ENCODE data around the gene SNX14.
A peak's percentile ranks its signal among the peaks of the same experiment; 100 is the strongest.
"Not testable (repeated sequence)": the region's sequence is repeated elsewhere in the genome, so short reads cannot be mapped to it uniquely, and the experiment has no call there.

Gene SNX14, protein sequence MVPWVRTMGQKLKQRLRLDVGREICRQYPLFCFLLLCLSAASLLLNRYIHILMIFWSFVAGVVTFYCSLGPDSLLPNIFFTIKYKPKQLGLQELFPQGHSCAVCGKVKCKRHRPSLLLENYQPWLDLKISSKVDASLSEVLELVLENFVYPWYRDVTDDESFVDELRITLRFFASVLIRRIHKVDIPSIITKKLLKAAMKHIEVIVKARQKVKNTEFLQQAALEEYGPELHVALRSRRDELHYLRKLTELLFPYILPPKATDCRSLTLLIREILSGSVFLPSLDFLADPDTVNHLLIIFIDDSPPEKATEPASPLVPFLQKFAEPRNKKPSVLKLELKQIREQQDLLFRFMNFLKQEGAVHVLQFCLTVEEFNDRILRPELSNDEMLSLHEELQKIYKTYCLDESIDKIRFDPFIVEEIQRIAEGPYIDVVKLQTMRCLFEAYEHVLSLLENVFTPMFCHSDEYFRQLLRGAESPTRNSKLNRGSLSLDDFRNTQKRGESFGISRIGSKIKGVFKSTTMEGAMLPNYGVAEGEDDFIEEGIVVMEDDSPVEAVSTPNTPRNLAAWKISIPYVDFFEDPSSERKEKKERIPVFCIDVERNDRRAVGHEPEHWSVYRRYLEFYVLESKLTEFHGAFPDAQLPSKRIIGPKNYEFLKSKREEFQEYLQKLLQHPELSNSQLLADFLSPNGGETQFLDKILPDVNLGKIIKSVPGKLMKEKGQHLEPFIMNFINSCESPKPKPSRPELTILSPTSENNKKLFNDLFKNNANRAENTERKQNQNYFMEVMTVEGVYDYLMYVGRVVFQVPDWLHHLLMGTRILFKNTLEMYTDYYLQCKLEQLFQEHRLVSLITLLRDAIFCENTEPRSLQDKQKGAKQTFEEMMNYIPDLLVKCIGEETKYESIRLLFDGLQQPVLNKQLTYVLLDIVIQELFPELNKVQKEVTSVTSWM

GRCh38 chr6:85593438-85594196, at the start of gene SNX14:
Gene SNX14 (minus strand): TSS chr6:85593858. CDS start chr6:85593718, 140 bp downstream.
- DNase-seq, result peak; percentile 88

- peak; percentile 98 for DNase-seq
These were observed 49.3 kb upstream of the SNX14 start, which contains the start of gene SYNCRIP for GRCh38 chr6:85642774-85643536. Gene SYNCRIP (minus strand): TSS chr6:85642886. CDS start chr6:85641439, 1,447 bp downstream.

- peak; percentile 31 for DNase-seq
These were observed 48.5 kb upstream of the SNX14 start for GRCh38 chr6:85641897-85642773.

GRCh38 chr6:85641522-85641896, 47.9 kb upstream of the SNX14 start:
- peak; percentile 43 for DNase-seq

GRCh38 chr6:85640821-85641220, 47.2 kb upstream of the SNX14 start:
- peak; percentile 8 for DNase-seq

- DNase-seq, result peak; percentile 5
These were observed 43.9 kb upstream of the SNX14 start for GRCh38 chr6:85637579-85637978.

DNA sequence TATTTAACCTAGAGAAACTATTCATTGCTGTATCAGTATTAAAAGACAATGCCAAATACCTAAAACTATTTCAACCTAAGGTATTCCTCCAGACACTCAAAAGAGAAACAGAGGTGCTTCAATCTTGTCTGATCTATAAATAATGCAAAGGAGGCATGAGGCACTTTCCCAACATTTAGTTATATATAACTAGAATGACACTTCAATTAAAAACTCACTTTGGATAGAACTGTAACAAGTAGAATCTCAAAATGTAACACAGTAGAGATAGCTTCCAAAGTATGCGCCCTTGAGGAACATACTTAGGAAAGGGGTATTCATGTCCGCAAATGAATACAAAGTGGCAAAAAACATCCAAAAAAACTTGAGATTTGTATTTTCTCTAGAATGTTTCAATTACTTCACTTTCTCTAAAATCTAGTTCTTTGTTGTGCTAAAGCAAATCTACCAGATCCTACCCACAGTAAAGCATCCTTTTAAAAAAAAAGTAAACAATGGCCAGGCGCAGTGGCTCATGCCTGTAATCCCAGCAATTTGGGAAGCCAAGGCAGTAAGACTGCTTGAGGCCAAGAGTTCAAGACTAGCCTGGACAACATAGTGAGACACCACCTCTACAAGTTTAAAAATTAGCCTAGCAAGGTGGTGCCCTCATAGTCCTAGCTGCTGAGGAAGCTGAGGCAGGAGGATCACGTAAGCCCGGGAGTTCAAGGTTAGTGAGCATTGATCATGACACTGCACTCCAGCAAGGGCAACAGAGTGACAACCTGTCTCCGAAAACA, 38.7 kb upstream of the SNX14 start:
- DNase-seq, result no peak

DNA sequence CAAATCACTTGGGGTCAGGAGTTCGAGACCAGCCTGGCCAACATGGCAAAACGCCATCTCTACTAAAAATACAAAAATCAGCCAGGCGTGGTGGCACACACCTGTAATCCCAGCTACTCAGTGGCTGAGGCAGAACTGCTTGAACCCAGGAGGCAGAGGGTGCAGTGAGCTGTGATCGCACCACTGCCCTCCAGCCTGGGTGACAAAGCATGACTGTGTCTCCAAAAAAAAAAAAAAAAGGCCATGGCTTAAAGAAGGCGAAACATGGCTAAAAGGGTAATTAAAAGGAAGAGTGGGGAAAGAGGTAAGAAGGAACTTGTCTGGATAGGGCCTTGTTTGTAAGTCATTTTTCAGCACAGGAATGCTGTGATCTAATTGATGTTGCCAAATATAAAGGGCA, 37.5 kb upstream of the SNX14 start:
- not testable (repeated sequence) for DNase-seq

GRCh38 chr6:85628353-85628752, 34.7 kb upstream of the SNX14 start:
- no peak for DNase-seq

DNA sequence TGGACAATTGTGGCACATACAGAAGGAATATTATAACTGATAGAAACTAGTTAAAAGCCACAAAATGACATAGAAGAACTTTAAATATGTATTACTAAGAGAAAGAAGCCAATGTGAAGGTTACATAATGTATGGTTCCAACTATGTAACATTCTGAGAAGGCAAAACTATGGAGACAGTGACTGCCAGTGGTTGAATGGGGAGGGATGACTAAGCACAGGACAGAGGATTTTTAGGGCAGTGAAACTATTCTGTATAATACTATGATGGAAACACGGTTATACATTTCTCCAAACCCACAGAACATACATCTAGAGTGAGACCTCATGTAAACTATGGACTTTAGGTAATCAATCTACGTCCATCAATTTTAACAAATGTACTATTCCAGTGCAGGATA, 26.6 kb upstream of the SNX14 start:
- no peak for DNase-seq

- DNase-seq, result no peak
These were observed 21.1 kb upstream of the SNX14 start for GRCh38 chr6:85614780-85615179.

- no peak for DNase-seq
These were observed 19.2 kb upstream of the SNX14 start for GRCh38 chr6:85612690-85613474.

DNA sequence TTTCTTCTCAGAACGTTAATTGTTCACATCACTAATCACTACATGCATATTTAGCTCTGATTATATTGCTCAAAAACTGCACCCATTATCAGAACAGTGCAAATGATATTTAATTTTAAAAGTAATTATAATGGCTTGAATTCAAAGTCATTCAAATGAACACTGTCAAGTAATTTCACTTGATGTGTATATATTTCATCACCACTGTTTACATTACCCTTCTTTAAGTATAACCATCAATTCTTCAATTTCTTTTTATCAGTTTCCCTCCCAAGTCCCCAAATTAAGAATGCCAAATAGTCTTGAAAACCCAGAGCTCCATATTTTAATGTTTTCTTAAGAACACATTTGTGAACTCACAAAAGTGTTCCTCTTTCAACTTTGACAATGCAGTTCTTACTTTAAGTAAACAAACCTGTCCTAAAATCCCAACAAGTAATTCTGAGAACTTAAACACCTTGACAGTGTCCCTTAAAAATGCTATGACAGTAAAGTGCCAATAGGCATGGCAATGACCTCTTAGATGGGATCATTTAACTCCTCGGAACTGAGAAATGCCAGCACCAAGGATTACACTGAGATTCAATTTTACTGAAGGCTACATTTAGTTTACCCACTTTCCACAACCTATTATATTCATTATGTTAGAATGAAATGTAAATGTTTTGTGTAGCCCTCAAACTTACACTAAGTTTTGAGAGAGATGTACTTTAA, 16.7 kb upstream of the SNX14 start:
- DNase-seq, result no peak

DNA sequence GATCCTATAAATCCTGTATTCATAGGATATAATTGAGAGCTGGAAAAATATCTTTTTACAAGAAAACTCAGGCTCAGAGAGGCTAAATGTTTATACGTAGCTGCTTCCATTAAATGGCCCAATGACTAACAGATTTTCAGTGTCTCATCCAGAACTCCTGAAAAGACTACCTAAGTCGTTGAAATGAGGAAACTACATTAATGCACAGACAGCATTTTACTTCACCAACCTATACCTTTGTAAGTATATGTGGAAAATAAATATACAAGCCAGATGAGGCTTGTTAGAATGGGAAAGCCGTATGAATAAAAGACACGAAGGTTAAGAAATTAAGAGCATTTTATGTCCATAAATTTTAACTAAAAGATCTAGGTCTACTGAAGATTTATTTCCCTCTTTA, 8.4 kb upstream of the SNX14 start:
- DNase-seq, result no peak

- no peak for DNase-seq
These were observed 7.2 kb upstream of the SNX14 start for GRCh38 chr6:85600713-85601313.

DNA sequence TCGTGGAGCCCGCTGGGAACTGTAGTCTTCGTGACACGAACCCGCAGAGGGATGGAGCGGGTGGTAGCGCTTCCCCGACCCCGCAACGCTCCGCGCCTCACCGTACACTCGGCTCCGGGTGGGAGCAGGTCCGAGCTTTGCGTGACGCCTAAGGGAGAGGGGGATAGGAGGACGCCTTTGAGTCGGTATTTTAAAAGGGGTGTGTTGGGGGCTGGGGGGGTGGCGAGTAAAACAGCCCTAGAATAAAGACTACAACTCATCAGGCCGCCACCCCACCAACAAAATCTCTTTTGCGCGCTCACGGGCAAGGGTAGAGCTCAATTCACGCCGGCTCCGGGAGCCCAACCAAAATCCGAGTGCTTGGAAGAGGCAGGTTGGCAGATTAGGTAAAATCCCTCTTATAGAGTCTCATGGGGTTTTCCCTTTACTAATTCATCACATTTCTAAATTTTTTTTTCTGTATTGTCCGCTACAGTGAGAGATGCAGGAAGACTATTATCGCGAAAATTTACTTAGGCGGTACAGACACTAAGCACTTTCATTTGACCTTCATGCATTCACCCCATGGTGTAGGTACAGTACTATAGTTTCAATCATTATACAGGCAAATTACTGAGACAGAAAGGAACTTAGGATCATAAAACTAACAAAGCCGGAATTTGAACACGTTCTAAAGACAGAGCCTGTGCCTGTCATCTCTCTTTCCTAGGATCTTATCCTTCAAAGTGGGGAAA, 706 bp upstream of the SNX14 start:
- peak; percentile 64 for DNase-seq

DNA sequence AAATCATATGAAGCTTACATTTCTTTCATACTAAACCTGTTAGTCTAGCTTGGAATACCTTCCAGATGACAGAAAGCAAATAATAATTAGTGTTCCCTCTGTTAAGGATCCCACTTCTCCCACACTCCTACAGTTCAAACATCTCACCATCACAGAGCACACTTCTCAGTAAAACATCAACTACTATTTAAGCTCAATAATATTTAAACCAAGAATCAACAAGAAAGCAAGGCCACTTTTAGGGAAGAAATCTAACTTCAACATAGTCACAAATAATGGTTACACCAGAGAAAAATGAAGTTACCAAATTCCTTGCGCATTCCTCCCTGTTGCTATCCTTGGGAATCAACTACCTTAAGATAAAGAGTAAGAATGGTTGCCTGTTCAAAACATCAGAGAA, 1.6 kb downstream of the SNX14 start:
- DNase-seq, result no peak

- DNase-seq, result no peak
These were observed 2.5 kb downstream of the SNX14 start for GRCh38 chr6:85591207-85591606.

Data from NCI-H82 (cell line).